Liver (tissue), 9 donors: ENCODE results near the gene CCDC92. TPM values are rescaled to one million over a fixed set of nuclear protein-coding genes. Genes with fewer than 3 reads are reported as not detected.

ENCODE experiments used
- DNase-seq: peaks from one replicate; pipeline ENCODE4 v3.0.0-alpha.2; 2017; ENCODE audit warnings: low spot score
- H3K27ac ChIP-seq, 2 donors: one replicate each; pipeline ENCODE4 v1.7.0; 2013; ENCODE audit warnings: inconsistent platforms in 2 of 2, low read length in 2 of 2, control low read depth in 1 of 2, low read depth in 1 of 2, mild to moderate bottlenecking in 1 of 2
- H3K27me3 ChIP-seq, 4 donors: one replicate each; pipeline versions ENCODE4 v1.6.1 to v1.7.0; 2013; ENCODE audit warnings: low read length in 3 of 4, inconsistent platforms in 1 of 4, mild to moderate bottlenecking in 1 of 4, moderate library complexity in 1 of 4; ENCODE audit not compliant: control insufficient read depth in 4 of 4, insufficient read depth in 4 of 4
- H3K36me3 ChIP-seq, 4 donors: one replicate each; pipeline versions ENCODE4 v1.6.1 to v1.7.0; 2013; ENCODE audit warnings: low read length in 3 of 4, mild to moderate bottlenecking in 3 of 4, low read depth in 1 of 4, moderate library complexity in 1 of 4; ENCODE audit not compliant: control insufficient read depth in 4 of 4, insufficient read depth in 3 of 4
- H3K4me1 ChIP-seq, 4 donors: one replicate each; pipeline versions ENCODE4 v1.6.1 to v1.7.0; 2013; ENCODE audit warnings: low read length in 3 of 4, mild to moderate bottlenecking in 3 of 4, moderate library complexity in 1 of 4; ENCODE audit not compliant: control insufficient read depth in 4 of 4, insufficient read depth in 4 of 4
- H3K4me3 ChIP-seq, 3 donors: one replicate each; pipeline versions ENCODE4 v1.6.1 to v1.7.0; 2013; ENCODE audit warnings: low read length in 3 of 3, control low read depth in 1 of 3, low read depth in 1 of 3, mild to moderate bottlenecking in 1 of 3
- H3K9ac ChIP-seq, 2 donors: one replicate each; pipeline ENCODE4 v1.7.0; 2013; ENCODE audit warnings: low read length in 2 of 2, mild to moderate bottlenecking in 2 of 2, moderate library complexity in 2 of 2, control low read depth in 1 of 2, low read depth in 1 of 2
- H3K9me3 ChIP-seq, 4 donors: one replicate each; pipeline versions ENCODE4 v1.6.1 to v1.7.0; 2013; ENCODE audit warnings: low read length in 3 of 4; ENCODE audit not compliant: control insufficient read depth in 4 of 4
- ATF3 ChIP-seq: IDR thresholded peaks from 2 replicates; pipeline ENCODE4 v1.6.1; 2016; ENCODE audit warnings: antibody characterized with exemption
- CTCF ChIP-seq: fragments of 150-350 bp; IDR thresholded peaks from 2 replicates; pipeline ENCODE4 v1.5.1; 2017; ENCODE audit warnings: improper control_type of control experiment, low read depth, low read length; ENCODE audit not compliant: missing input control
- EGR1 ChIP-seq, 2 donors: IDR thresholded peaks; 2 replicates each; pipeline ENCODE4 v1.6.1; 2016 to 2018; ENCODE audit warnings: antibody characterized with exemption in 2 of 2, low read depth in 2 of 2
- FOXA1 ChIP-seq: IDR thresholded peaks from 2 replicates; pipeline ENCODE4 v1.6.1; 2016; ENCODE audit warnings: antibody characterized with exemption
- FOXA2 ChIP-seq: IDR thresholded peaks from 2 replicates; pipeline ENCODE4 v1.6.1; 2016; ENCODE audit warnings: antibody characterized with exemption
- GABPA ChIP-seq, 2 donors: IDR thresholded peaks in 1 of 2; conservative IDR thresholded peaks in 1 of 2; 2 replicates each; pipeline ENCODE4 v1.6.1; 2016; ENCODE audit warnings: antibody characterized with exemption in 2 of 2, mild to moderate bottlenecking in 1 of 2, moderate library complexity in 1 of 2
- HNF4A ChIP-seq, 2 donors: conservative IDR thresholded peaks; 2 replicates each; pipeline ENCODE4 v1.6.1; 2016; ENCODE audit warnings: antibody characterized with exemption in 2 of 2, mild to moderate bottlenecking in 2 of 2
- HNF4G ChIP-seq: IDR thresholded peaks from 2 replicates; pipeline ENCODE4 v1.6.1; 2016; ENCODE audit warnings: antibody characterized with exemption
- JUND ChIP-seq, 2 donors: IDR thresholded peaks; 2 replicates each; pipeline ENCODE4 v1.6.1; 2016; ENCODE audit warnings: antibody characterized with exemption in 2 of 2
- MAX ChIP-seq: IDR thresholded peaks from 2 replicates; pipeline ENCODE4 v1.6.1; 2016; ENCODE audit warnings: antibody characterized with exemption
- NR2F2 ChIP-seq: IDR thresholded peaks from 2 replicates; pipeline ENCODE4 v1.6.1; 2016; ENCODE audit warnings: antibody characterized with exemption
- RAD21 ChIP-seq, 2 donors: IDR thresholded peaks; 2 replicates each; pipeline ENCODE4 v1.6.1; 2016; ENCODE audit warnings: antibody characterized with exemption in 2 of 2, mild to moderate bottlenecking in 2 of 2
- REST ChIP-seq: IDR thresholded peaks from 2 replicates; pipeline ENCODE4 v1.6.1; 2016; ENCODE audit warnings: antibody characterized with exemption, mild to moderate bottlenecking
- RXRA ChIP-seq, 2 donors: IDR thresholded peaks; 2 replicates each; pipeline ENCODE4 v1.6.1; 2017 to 2018; ENCODE audit warnings: antibody characterized with exemption in 2 of 2, mild to moderate bottlenecking in 1 of 2
- SP1 ChIP-seq: IDR thresholded peaks from 2 replicates; pipeline ENCODE4 v1.6.1; 2018; ENCODE audit warnings: antibody characterized with exemption, mild to moderate bottlenecking
- TAF1 ChIP-seq: conservative IDR thresholded peaks from 2 replicates; pipeline ENCODE4 v1.6.1; 2016; ENCODE audit warnings: antibody characterized with exemption, mild to moderate bottlenecking
- YY1 ChIP-seq: IDR thresholded peaks from 2 replicates; pipeline ENCODE4 v1.6.1; 2016; ENCODE audit warnings: antibody characterized with exemption, mild to moderate bottlenecking
- ZBTB33 ChIP-seq: IDR thresholded peaks from 2 replicates; pipeline ENCODE4 v1.6.1; 2016; ENCODE audit warnings: antibody characterized with exemption
- WGBS: extraction: QIAGEN DNeasy Blood & Tissue Kit; methylation state at CpG from one replicate; pipeline ENCODE4 v1.1.7; 2013; 5-methylcytosine and 5-hydroxymethylcytosine counted together
- polyA plus RNA-seq, 2 donors: library from polyadenylated mRNA; stranded (reverse) in 1 of 2; unstranded in 1 of 2; fragments of 200-250 nt in 1 of 2; fragments of >200 nt in 1 of 2; fragmentation: Nextera tagmentation in 1 of 2; extraction: Ambion mirVana in 1 of 2; gene quantifications; one replicate each; pipeline versions ENCODE4 v1.2.1 to v1.2.3, GENCODE V29; 2013 to 2015
- total RNA-seq, 2 donors: library from RNA; depleted of rRNA; stranded (reverse); fragments of >200 nt; gene quantifications; one replicate each; pipeline ENCODE4 v1.2.3, GENCODE V29; 2014
- donor health status: healthy.
- donor health status: healthy.
- donor health status: healthy.
- donor health status: healthy.
- donor health status: healthy.

CCDC92 gene
- total and polyA plus RNA-seq, 4 donors: 2.1 to 14.6 (median 9.3) TPM

GRCh38 chr12:123986374-123986965 lies 13.8 kb upstream of the CCDC92 start:
- H3K27me3 ChIP-seq: no peaks in the 10 kb centered on the region
- peaks cover 0 to 23% (median 12%) of the 10 kb centered on the region in 4 donors for H3K4me1 ChIP-seq
- no peak for TF ChIP-seq JUND (IDR thresholded peaks at IDR 0.05)
- no peak for TF ChIP-seq NR2F2
- TF ChIP-seq FOXA2: no peak
- TF ChIP-seq CTCF: no peak
- no peak for TF ChIP-seq GABPA (IDR thresholded peaks at IDR 0.05 in 1 of 2, conservative IDR thresholded peaks at IDR 0.05 in 1 of 2)
- TF ChIP-seq FOXA1: no peak
- no peak for TF ChIP-seq ZBTB33
- TF ChIP-seq TAF1: no peak
- no peak for TF ChIP-seq RXRA (IDR thresholded peaks at IDR 0.05)
- no peak overlapping the region for H3K9ac ChIP-seq
- peaks cover 0 to 7% (median 3%) of the 10 kb centered on the region in 4 donors for H3K36me3 ChIP-seq
- DNase-seq: no peak
- no peak overlapping the region for H3K4me3 ChIP-seq
- H3K27ac ChIP-seq: no peak overlapping the region
- no peaks in the 10 kb centered on the region for H3K9me3 ChIP-seq
- 87% methylated on average over 3 of the region's 3 CpGs for WGBS

GRCh38 chr12:123984903-123985302 lies 12.3 kb upstream of the CCDC92 start:
- H3K27ac ChIP-seq: no peak overlapping the region
- DNase-seq: no peak
- H3K9me3 ChIP-seq: no peaks in the 10 kb centered on the region
- H3K27me3 ChIP-seq: no peaks in the 10 kb centered on the region
- TF ChIP-seq RXRA (IDR thresholded peaks at IDR 0.05) (no peak), YY1 (no peak), RAD21 (IDR thresholded peaks at IDR 0.05) (no peak), HNF4G (no peak), TAF1 (no peak), EGR1 (IDR thresholded peaks at IDR 0.05; ENCODE audit: low read depth in 2 of 2) (no peak), FOXA2 (no peak), CTCF (no peak), JUND (IDR thresholded peaks at IDR 0.05) (no peak), MAX (no peak), REST (no peak), FOXA1 (no peak), HNF4A (conservative IDR thresholded peaks at IDR 0.05) (no peak), ATF3 (no peak), SP1 (no peak)
- 90% methylated on average over 4 of the region's 4 CpGs for WGBS
- H3K36me3 ChIP-seq: peaks cover 0 to 7% (median 4%) of the 10 kb centered on the region in 4 donors
- H3K9ac ChIP-seq: no peak overlapping the region
- H3K4me1 ChIP-seq: peaks cover 0 to 13% (median 6%) of the 10 kb centered on the region in 4 donors
- no peak overlapping the region for H3K4me3 ChIP-seq
